Activated T-cell treated with anti-CD3 and anti-CD28 coated beads for 48 hours (primary cell): Measurements from ENCODE around the gene ADAMTSL5.
A peak's percentile ranks its signal among the peaks of the same experiment; 100 is the strongest.

Source experiments
- DNase-seq: peaks from one replicate; pipeline ENCODE4 v3.0.0-alpha.2; 2020; ENCODE audit warnings: low read depth

The ADAMTSL5 gene

DNA sequence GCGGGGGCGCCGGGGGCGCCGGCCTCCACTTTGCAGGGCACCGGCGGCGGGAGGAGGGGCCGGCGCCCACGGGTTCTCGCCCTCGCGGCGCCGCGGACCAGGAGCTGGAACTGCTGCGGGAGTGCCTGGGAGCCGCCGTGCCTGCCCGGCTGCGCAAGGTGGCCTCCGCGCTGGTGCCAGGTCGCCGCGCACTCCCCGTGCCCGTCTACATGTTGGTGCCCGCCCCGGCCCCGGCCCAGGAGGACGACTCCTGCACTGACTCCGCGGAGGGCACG is 45.7 kb downstream of the ADAMTSL5 start:
- no peak for DNase-seq

DNA sequence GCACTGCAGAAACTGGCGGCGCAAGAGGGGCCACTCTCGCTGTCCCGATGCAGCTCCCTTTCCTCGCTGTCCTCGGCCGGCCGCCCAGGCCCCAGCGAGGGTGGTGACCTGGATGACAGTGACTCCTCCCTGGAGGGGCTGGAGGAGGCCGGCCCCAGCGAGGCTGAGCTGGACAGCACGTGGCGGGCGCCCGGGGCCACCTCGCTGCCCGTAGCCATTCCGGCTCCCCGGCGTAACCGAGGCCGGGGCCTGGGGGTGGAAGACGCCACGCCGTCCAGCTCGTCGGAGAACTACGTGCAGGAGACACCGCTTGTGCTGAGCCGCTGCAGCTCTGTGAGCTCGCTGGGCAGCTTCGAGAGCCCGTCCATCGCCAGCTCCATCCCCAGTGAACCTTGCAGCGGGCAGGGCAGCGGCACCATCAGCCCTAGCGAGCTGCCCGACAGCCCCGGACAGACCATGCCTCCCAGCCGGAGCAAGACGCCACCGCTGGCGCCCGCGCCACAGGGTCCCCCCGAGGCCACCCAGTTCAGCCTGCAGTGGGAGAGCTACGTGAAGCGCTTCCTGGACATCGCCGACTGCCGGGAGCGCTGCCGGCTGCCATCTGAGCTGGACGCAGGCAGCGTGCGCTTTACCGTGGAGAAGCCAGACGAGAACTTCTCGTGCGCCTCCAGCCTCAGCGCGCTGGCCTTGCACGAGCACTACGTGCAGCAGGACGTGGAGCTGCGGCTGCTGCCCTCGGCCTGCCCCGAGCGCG is 46.2 kb downstream of the ADAMTSL5 start:
- no peak for DNase-seq

GRCh38 chr19:1466018-1466460 is 46.8 kb downstream of the ADAMTSL5 start:
- DNase-seq = no peak

- DNase-seq = no peak
Measured at GRCh38 chr19:1465191-1466016, 47.4 kb downstream of the ADAMTSL5 start.

DNA sequence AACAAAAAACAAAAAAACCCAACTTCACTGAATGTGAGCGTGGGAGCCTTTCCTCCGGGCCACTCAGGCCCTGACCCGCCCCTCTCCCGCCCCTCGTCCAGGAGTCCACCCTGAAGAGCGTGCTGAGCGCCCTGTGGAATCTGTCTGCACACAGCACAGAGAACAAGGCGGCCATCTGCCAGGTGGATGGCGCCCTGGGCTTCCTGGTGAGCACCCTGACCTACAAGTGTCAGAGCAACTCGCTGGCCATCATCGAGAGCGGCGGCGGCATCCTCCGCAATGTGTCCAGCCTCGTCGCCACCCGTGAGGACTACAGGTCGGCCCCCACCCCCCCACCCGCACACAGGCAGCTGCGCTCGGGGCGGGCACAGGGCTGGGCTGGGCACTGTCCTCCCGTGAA is 51.0 kb downstream of the ADAMTSL5 start:
- DNase-seq = no peak

DNA sequence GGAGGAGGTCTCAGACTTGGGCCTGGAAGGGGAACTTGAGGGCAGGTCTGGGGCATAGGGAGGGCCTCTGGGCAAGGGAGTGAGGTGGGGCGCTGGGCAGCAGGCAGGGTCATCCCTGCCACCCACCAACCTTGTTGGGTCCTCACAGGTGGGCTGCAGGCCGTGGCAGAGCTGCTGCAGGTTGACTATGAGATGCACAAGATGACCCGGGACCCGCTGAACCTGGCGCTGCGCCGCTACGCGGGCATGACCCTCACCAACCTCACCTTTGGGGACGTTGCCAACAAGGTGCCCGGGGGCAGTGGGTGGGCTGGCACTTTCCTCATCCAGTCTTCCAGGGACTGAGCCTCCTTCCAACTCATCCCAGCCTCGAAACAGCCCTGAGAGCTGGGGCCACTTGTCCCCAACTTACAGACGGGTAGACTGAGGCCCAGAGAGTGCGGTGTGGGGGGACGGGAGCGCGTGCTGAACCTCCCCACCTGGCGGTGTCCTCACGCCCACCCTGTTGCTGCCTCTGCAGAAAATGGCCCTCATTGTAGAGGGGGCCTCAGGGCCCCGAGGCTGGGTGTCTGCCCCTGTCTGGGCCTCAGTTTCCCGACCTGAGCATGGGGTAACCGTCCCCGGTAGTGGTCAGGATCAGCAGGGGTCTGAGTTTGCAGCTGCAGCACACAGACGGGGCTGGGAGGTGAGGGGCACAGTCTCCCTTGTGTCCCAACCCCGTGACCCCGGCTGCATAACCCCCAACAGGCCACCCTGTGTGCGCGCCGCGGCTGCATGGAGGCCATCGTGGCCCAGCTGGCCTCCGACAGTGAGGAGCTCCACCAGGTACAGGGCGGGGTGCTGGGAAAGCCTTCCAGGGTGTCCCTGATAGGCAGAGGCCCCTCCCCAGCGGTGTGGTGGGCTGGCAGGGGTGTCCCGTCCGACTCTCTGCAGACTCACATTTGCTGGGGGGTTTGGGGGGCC is 52.5 kb downstream of the ADAMTSL5 start:
- no peak for DNase-seq

GRCh38 chr19:1459479-1459878 is 53.3 kb downstream of the ADAMTSL5 start:
- DNase-seq = no peak

DNA sequence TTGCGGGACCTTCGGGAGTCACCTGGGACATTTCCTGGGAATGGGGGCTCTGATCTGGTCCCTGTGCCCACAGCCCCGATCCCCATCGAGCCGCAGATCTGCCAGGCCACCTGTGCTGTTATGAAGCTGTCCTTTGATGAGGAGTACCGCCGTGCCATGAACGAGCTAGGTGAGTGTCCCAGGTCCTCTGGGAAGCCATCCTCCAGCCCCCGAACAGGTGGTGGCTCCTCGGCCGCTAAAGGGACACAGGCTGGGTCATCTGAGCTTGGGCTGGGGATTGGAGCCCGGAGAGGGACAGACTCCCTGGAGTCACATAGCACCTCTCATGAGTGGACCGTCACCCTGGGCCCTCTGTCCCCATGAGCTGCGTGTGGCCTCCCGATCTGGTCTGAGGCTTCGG is 54.9 kb downstream of the ADAMTSL5 start:
- no peak for DNase-seq

GRCh38 chr19:1457031-1457739 is 55.6 kb downstream of the ADAMTSL5 start:
- DNase-seq = no peak

DNA sequence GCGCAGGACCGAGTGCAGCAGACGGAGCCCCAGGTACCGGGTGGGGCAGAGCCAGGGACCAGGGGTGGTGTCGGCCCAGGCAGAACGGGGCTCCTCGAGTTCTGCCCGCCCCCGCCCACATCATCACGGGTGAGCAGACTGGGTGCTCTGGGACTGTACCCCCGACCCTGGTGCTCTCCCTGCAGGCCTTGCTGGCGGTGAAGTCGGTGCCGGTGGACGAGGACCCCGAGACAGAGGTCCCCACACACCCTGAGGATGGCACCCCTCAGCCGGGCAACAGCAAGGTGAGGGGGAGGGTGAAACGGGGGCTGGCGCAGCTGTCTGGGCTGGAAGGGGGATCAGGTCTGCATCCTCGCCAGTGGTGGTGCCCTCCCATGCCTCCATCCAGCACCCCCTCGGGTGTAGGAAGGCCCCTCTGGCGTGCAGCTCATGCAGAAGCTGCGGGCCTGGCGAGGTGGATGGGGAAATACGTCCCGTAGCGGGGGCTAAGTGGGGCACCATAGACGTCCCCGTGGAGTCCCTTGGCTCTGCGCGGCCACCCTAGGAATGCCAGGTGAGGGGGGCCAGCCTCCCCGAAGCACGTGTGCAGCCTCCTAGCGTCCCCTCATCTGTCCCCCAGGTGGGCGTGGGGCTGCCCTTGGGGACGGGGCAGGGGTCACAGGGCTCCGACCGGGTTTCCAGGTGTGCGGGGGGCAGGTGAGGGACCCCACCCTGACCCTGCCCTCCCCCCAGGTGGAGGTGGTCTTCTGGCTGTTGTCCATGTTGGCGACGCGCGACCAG is 56.5 kb downstream of the ADAMTSL5 start:
- DNase-seq = no peak

GRCh38 chr19:1455336-1456120 is 57.3 kb downstream of the ADAMTSL5 start:
- DNase-seq = peak; percentile 64
